ENCODE results near the gene TPO. TPM values are rescaled to one million over a fixed set of nuclear protein-coding genes. Genes with fewer than 3 reads are reported as not detected.

The TPO gene
- polyA plus RNA-seq, 1 experiment, result not detected

DNA sequence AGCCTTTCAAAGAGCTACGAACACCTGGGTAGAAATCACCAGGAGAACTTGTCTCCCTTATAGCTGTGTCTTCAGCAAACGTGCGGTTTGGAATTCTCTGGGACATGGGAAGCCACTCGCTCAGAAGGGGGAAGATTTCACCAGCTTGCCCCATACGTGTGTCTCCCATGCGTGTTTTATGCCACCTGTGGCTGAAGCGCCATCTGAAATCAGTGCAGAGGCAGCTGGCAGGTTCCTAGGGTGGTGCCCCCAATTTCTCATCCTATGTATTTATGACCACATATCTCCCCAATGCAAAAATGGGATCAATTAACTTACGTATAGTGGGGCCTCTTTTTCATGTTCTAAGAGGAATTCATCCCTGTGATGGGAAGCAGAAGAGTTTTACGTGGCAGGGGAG is 81.6 kb downstream of the TPO start:
- no peak overlapping the region for H3K4me3 ChIP-seq (ENCODE audit: low read depth, low read length)
- no peaks in the 10 kb centered on the region for H3K27me3 ChIP-seq (ENCODE audit: control insufficient read depth, insufficient read depth, low read length)
- DNase-seq (ENCODE audit: low read depth), result no peak
- POLR2A ChIA-PET, result no interaction called here
- H3K36me3 ChIP-seq (ENCODE audit: control insufficient read depth, insufficient read depth, low read length), result no peaks in the 10 kb centered on the region
- TF ChIP-seq, protein P1, sequence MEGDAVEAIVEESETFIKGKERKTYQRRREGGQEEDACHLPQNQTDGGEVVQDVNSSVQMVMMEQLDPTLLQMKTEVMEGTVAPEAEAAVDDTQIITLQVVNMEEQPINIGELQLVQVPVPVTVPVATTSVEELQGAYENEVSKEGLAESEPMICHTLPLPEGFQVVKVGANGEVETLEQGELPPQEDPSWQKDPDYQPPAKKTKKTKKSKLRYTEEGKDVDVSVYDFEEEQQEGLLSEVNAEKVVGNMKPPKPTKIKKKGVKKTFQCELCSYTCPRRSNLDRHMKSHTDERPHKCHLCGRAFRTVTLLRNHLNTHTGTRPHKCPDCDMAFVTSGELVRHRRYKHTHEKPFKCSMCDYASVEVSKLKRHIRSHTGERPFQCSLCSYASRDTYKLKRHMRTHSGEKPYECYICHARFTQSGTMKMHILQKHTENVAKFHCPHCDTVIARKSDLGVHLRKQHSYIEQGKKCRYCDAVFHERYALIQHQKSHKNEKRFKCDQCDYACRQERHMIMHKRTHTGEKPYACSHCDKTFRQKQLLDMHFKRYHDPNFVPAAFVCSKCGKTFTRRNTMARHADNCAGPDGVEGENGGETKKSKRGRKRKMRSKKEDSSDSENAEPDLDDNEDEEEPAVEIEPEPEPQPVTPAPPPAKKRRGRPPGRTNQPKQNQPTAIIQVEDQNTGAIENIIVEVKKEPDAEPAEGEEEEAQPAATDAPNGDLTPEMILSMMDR (IDR thresholded peaks at IDR 0.05; ENCODE audit: insufficient read depth, low read depth, low read length), result no peak
- CTCF ChIA-PET, result no interaction called here

DNA sequence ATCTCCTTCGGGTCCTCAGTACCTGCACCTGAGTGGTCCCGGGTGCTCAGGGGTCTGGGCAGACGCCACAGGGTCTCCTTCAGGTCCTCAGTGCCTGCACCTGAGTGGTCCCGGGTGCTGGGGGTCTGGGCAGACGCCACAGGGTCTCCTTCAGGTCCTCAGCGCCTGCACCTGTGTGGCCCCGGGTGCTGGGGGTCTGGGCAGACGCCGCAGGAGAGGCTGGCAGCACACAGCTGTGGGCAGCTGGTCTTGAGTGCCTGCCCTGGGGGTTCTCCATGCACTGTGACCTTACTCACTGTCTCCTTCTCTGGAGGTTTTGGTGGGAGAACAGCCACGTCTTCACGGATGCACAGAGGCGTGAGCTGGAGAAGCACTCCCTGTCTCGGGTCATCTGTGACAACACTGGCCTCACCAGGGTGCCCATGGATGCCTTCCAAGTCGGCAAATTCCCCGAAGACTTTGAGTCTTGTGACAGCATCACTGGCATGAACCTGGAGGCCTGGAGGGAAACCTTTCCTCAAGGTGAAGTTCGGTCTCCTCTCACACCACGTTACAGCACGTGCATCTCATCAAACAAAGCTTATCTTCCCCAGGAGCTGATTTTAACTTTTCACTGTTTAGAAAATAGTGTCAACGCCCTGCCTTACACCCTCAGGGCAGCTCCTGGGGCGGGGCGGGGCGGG is 82.6 kb downstream of the TPO start:
- Histone ChIP-seq H3K27me3 (ENCODE audit: control insufficient read depth, insufficient read depth, low read length) (no peaks in the 10 kb centered on the region), H3K36me3 (ENCODE audit: control insufficient read depth, insufficient read depth, low read length) (no peaks in the 10 kb centered on the region), H3K4me3 (ENCODE audit: low read depth, low read length) (no peak overlapping the region)
- DNase-seq (ENCODE audit: low read depth), result no peak
- ChIA-PET CTCF (no interaction called here), POLR2A (no interaction called here)
- TF ChIP-seq, protein P1 (IDR thresholded peaks at IDR 0.05; ENCODE audit: insufficient read depth, low read depth, low read length), result no peak

DNA sequence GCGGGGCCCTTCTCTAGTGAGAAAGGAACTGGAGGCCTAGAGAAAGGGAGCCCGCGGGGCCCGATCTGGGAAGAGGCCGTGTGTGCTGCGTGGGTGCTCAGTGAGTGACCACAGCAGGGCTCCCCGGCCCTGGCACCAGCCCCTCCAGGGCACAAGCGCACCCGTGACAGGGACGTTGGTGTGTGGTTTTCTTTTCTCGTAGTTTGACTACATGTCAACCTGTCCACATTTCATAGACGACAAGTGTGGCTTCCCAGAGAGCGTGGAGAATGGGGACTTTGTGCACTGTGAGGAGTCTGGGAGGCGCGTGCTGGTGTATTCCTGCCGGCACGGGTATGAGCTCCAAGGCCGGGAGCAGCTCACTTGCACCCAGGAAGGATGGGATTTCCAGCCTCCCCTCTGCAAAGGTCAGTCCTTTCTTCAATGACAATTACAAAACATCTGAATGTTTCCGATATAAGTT is 83.1 kb downstream of the TPO start:
- TF ChIP-seq, protein P1 (IDR thresholded peaks at IDR 0.05; ENCODE audit: insufficient read depth, low read depth, low read length), result no peak
- ChIA-PET CTCF (no interaction called here), POLR2A (no interaction called here)
- H3K4me3 ChIP-seq (ENCODE audit: low read depth, low read length), result no peak overlapping the region
- no peaks in the 10 kb centered on the region for H3K27me3 ChIP-seq (ENCODE audit: control insufficient read depth, insufficient read depth, low read length)
- H3K36me3 ChIP-seq (ENCODE audit: control insufficient read depth, insufficient read depth, low read length), result no peaks in the 10 kb centered on the region
- DNase-seq (ENCODE audit: low read depth), result no peak

DNA sequence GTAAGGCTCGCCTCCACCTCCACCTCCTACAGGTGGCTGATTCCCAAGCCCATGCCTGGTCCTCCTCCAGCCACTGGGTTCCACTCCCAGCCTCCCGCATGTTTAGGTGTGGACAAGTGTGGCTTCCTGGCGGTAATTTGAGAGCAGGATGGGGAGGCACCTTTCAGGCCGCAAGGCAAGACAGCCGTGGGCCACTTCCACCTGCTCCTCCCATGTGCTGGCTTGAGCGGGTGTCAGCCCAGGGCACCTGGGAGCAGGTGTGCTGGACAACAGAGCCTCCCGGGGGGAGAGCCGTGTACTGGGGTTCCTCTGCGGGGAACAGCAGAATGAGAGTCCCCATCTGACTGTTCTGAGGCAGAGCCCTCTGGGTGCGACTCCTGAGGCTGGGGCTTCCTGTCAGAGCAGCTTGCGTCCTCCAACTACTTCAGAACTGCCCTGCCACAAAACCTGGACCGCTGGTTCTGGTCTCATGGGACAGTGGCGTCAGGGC is 83.9 kb downstream of the TPO start:
- ChIA-PET POLR2A (no interaction called here), CTCF (no interaction called here)
- H3K36me3 ChIP-seq (ENCODE audit: control insufficient read depth, insufficient read depth, low read length), result no peaks in the 10 kb centered on the region
- DNase-seq (ENCODE audit: low read depth), result no peak
- no peak overlapping the region for H3K4me3 ChIP-seq (ENCODE audit: low read depth, low read length)
- TF ChIP-seq, protein P1 (IDR thresholded peaks at IDR 0.05; ENCODE audit: insufficient read depth, low read depth, low read length), result no peak
- no peaks in the 10 kb centered on the region for H3K27me3 ChIP-seq (ENCODE audit: control insufficient read depth, insufficient read depth, low read length)

DNA sequence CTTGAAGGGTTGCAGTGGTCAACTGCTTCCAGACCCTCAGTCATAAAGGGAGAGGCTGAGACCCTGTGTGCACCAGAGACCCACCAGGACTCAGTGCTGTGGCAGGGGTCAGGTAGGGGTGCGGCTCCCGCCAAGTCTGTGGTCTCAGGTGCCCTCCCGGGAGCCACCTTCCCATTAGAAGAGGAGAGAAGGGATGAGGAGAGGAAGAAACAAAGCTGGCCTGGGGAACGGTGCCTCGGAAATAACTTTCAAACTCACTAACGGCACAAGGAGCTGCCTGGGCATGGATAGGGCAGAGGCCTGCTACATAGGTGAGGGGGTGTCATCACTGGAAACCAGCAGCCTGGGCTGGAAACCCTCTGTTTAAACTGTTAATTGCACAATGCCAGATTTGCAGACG is 84.9 kb downstream of the TPO start:
- Histone ChIP-seq H3K4me3 (ENCODE audit: low read depth, low read length) (no peak overlapping the region), H3K27me3 (ENCODE audit: control insufficient read depth, insufficient read depth, low read length) (no peaks in the 10 kb centered on the region), H3K36me3 (ENCODE audit: control insufficient read depth, insufficient read depth, low read length) (no peaks in the 10 kb centered on the region)
- TF ChIP-seq, protein P1 (IDR thresholded peaks at IDR 0.05; ENCODE audit: insufficient read depth, low read depth, low read length), result no peak
- ChIA-PET POLR2A (no interaction called here), CTCF (no interaction called here)
- no peak for DNase-seq (ENCODE audit: low read depth)

Measured in BJ (cell line).